ENCODE results near the gene DLST. TPM values are rescaled to one million over a fixed set of nuclear protein-coding genes. Genes with fewer than 3 reads are reported as not detected.
"Not testable (repeated sequence)": the region's sequence is repeated elsewhere in the genome, so short reads cannot be mapped to it uniquely, and the experiment has no call there.

Gene DLST
- total and polyA plus RNA-seq, 5 donors from 2014 or later: 8.1 to 122 (median 11.6) TPM

DNA sequence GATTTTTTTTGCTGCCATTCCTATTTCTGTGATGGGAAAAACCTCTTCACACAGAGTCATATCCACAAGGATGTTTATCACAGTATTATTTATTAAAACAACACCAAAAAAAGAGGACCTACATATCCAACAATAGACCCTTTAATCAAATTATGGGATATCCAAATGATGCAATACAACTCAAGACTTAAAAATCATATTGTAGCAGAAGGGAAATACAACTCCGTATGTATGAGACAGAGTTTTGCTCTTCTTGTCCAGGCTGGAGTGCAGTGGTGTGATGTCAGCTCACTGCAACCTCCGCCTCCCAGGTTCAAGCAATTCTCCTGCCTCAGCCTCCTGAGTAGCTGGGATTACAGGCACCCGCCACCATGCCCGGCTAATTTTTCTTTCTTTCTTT lies 51.2 kb downstream of the DLST start:
- H3K27ac ChIP-seq (ENCODE audit: insufficient read depth, low read length, poor library complexity, severe bottlenecking); H3K4me3 Mint-ChIP-seq; H3K9me3 Mint-ChIP-seq; ATAC-seq (ENCODE audit: low read depth in 2 of 2); H3K27me3 ChIP-seq (ENCODE audit: control insufficient read depth, insufficient read depth, low read length); H3K4me1 ChIP-seq (ENCODE audit: control insufficient read depth, insufficient read depth, low read length, poor library complexity, severe bottlenecking); H3K9me3 ChIP-seq (ENCODE audit: control insufficient read depth in 2 of 2, low read length in 2 of 2); H3K27ac Mint-ChIP-seq; H3K36me3 Mint-ChIP-seq; H3K36me3 ChIP-seq (ENCODE audit: control insufficient read depth, insufficient read depth, low read length); DNase-seq; H3K4me3 ChIP-seq (ENCODE audit: low read depth, low read length): not testable (repeated sequence)
- Mint-ChIP-seq H3K27me3 (peaks cover 14% of the 10 kb centered on the region), H3K4me1 (peaks cover 2 to 16% (median 8%) of the 10 kb centered on the region in 4 donors)

DNA sequence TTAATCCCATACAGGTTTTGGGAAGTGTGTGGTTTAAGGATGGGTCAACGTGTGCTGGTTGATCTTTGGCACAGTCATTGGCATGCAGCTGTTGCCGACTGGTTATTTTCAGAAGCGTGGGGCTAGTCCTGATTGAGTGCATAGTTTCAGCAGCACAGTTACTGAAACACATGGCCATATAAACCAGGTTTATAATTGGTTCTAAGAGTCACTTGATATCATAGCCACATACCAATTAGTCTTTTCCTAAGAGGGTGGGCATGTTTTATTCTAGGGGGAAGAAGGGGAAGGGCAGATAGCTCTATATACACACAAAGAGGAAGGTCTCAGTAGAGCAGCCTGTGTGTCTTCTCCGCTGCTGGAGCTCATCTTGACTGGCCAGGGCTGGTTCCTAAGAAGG lies 52.3 kb downstream of the DLST start:
- Histone ChIP-seq H3K4me3 (ENCODE audit: low read depth, low read length) (no peak overlapping the region), H3K27me3 (ENCODE audit: control insufficient read depth, insufficient read depth, low read length) (peaks cover 1% of the 10 kb centered on the region), H3K4me1 (ENCODE audit: control insufficient read depth, insufficient read depth, low read length, poor library complexity, severe bottlenecking) (no peaks in the 10 kb centered on the region), H3K36me3 (ENCODE audit: control insufficient read depth, insufficient read depth, low read length) (no peaks in the 10 kb centered on the region), H3K9me3 (ENCODE audit: control insufficient read depth in 2 of 2, low read length in 2 of 2) (no peaks in the 10 kb centered on the region), H3K27ac (ENCODE audit: insufficient read depth, low read length, poor library complexity, severe bottlenecking) (no peak overlapping the region)
- Mint-ChIP-seq H3K27me3 (peaks cover 14% of the 10 kb centered on the region), H3K4me3 (no peak overlapping the region), H3K36me3 (no peaks in the 10 kb centered on the region), H3K27ac (no peak overlapping the region), H3K4me1 (peaks cover 7 to 16% (median 13%) of the 10 kb centered on the region in 4 donors), H3K9me3 (peaks cover 0 to 4% (median 0%) of the 10 kb centered on the region in 7 donors)
- DNase-seq (no peak), ATAC-seq (ENCODE audit: low read depth in 2 of 2) (no peak)

DNA sequence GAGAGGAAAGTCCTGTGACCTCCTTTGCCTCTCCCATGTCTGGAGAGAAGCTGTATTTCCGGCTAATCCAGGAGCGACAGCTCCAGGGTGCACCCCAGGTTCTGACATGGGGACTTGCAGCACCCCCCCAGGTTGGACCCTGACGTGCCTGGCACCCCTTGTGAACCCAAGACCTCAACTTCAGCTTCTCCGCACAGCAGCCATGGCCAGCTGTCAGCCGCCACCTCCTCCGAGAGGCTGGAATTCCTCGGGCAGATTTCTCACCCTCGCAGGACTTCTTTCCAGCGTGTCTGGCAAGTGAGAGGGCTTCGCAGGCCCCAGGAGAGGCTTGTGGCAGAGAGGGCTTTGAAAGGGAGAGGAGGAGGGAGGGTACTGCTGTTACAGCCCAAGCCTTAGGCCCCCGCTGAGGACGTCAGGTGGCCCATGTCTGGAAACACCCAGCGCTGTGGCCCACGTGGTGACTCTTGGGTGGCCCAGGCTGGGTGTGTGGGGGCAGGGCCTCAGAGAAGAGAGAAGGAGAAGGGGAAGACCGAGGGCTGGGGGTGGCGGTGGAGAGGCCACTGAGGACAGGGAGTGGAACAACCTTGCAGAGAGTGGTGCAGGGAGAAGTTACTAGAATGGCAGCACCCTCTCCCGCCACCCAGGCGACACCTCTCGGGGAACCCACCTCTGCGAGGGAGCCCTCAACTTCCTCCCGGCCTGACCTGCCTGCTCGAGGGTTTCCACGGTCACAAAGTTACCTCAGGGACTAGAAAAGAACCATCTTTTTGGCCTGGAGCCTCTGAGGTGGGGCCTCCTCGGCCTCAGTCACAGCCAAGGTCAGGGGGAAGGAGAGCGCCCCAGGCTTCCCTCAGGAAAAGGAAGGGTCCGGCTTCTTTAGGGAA lies 53.0 kb downstream of the DLST start:
- Mint-ChIP-seq H3K27me3 (peaks cover 12% of the 10 kb centered on the region), H3K27ac (no peak overlapping the region), H3K4me1 (peaks cover 7 to 16% (median 14%) of the 10 kb centered on the region in 4 donors), H3K4me3 (no peak overlapping the region), H3K9me3 (peaks cover 0 to 4% (median 0%) of the 10 kb centered on the region in 7 donors), H3K36me3 (no peaks in the 10 kb centered on the region)
- H3K27ac ChIP-seq (ENCODE audit: insufficient read depth, low read length, poor library complexity, severe bottlenecking): no peak overlapping the region
- no peaks in the 10 kb centered on the region for H3K27me3 ChIP-seq (ENCODE audit: control insufficient read depth, insufficient read depth, low read length)
- no peaks in the 10 kb centered on the region for H3K9me3 ChIP-seq (ENCODE audit: control insufficient read depth in 2 of 2, low read length in 2 of 2)
- H3K4me1 ChIP-seq (ENCODE audit: control insufficient read depth, insufficient read depth, low read length, poor library complexity, severe bottlenecking): no peaks in the 10 kb centered on the region
- no peak overlapping the region for H3K4me3 ChIP-seq (ENCODE audit: low read depth, low read length)
- no peaks in the 10 kb centered on the region for H3K36me3 ChIP-seq (ENCODE audit: control insufficient read depth, insufficient read depth, low read length)
- DNase-seq (no peak), ATAC-seq (ENCODE audit: low read depth in 2 of 2) (no peak)

DNA sequence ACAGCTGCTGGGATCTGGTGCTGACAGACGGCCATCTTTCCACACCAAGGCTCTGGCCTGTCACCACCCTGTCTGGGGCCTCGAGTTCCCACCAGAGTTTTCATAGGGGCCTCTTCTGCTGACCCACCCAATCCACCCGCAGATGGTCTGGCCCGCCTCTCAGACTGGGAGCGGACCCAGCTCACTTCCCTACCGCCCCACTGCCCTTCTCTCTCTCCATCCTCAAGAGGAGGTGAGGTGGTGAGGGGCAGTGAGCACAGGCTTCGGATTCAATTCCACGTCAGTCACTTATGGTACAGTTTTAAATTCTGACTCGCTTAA lies 53.6 kb downstream of the DLST start:
- no peak for DNase-seq
- Histone ChIP-seq H3K36me3 (ENCODE audit: control insufficient read depth, insufficient read depth, low read length) (no peaks in the 10 kb centered on the region), H3K9me3 (ENCODE audit: control insufficient read depth in 2 of 2, low read length in 2 of 2) (no peaks in the 10 kb centered on the region), H3K4me3 (ENCODE audit: low read depth, low read length) (no peak overlapping the region), H3K27ac (ENCODE audit: insufficient read depth, low read length, poor library complexity, severe bottlenecking) (no peak overlapping the region), H3K4me1 (ENCODE audit: control insufficient read depth, insufficient read depth, low read length, poor library complexity, severe bottlenecking) (no peaks in the 10 kb centered on the region), H3K27me3 (ENCODE audit: control insufficient read depth, insufficient read depth, low read length) (no peaks in the 10 kb centered on the region)
- H3K9me3 Mint-ChIP-seq: peaks cover 0 to 4% (median 0%) of the 10 kb centered on the region in 7 donors
- H3K27ac Mint-ChIP-seq: no peak overlapping the region
- ATAC-seq (ENCODE audit: low read depth in 2 of 2): no peak
- peaks cover 10% of the 10 kb centered on the region for H3K27me3 Mint-ChIP-seq
- H3K4me3 Mint-ChIP-seq: no peak overlapping the region
- H3K4me1 Mint-ChIP-seq: peaks cover 7 to 21% (median 14%) of the 10 kb centered on the region in 4 donors
- no peaks in the 10 kb centered on the region for H3K36me3 Mint-ChIP-seq

DNA sequence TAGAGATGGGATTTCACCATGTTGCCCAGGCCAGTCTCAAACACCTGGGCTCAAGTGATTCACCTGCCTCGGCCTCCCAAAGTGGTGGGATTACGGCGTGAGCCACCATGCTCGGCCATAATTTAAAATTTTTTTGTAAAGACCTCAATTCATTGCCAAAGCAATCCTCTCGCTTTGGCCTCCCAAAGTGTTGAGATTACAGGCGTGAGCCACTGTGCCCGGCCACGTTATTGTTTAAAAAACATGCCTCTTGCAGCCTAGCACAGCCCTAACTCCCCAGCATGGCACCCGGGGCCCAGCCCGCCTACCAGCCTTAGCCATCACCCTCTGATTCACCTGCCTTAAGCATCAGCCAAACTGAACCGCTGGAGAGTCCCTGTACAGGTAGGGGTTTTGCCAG lies 54.4 kb downstream of the DLST start:
- no peaks in the 10 kb centered on the region for H3K27me3 ChIP-seq (ENCODE audit: control insufficient read depth, insufficient read depth, low read length)
- Mint-ChIP-seq H3K27ac (no peak overlapping the region), H3K4me1 (peaks cover 7 to 26% (median 14%) of the 10 kb centered on the region in 4 donors), H3K4me3 (no peak overlapping the region), H3K27me3 (peaks cover 10% of the 10 kb centered on the region), H3K9me3 (peaks cover 0 to 4% (median 0%) of the 10 kb centered on the region in 7 donors), H3K36me3 (no peaks in the 10 kb centered on the region)
- no peak overlapping the region for H3K4me3 ChIP-seq (ENCODE audit: low read depth, low read length)
- no peaks in the 10 kb centered on the region for H3K9me3 ChIP-seq (ENCODE audit: control insufficient read depth in 2 of 2, low read length in 2 of 2)
- no peak overlapping the region for H3K27ac ChIP-seq (ENCODE audit: insufficient read depth, low read length, poor library complexity, severe bottlenecking)
- no peak for ATAC-seq (ENCODE audit: low read depth in 2 of 2)
- DNase-seq: no peak
- H3K36me3 ChIP-seq (ENCODE audit: control insufficient read depth, insufficient read depth, low read length): no peaks in the 10 kb centered on the region
- H3K4me1 ChIP-seq (ENCODE audit: control insufficient read depth, insufficient read depth, low read length, poor library complexity, severe bottlenecking): peaks cover 3% of the 10 kb centered on the region

DNA sequence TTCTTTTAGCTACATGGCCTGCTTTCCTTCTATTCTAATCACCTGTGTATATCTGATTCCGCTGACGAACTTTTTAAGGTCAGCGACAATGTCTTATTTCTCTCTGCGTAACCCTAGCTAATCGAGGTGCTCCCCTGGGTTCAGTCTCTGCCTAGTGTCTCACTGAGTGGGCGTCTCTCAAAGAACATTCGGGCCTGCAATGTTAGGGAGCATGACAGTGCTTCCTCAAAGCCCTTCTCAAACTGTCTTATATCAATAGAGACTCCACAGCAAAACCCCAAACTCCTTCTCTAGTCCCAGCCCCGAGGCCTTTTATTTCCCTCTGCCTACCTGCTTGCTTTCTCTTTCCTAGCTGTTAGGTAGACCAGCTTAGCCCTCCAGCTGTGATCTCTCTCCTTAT lies 55.0 kb downstream of the DLST start:
- Histone ChIP-seq H3K9me3 (ENCODE audit: control insufficient read depth in 2 of 2, low read length in 2 of 2) (no peaks in the 10 kb centered on the region), H3K27ac (ENCODE audit: insufficient read depth, low read length, poor library complexity, severe bottlenecking) (no peak overlapping the region), H3K36me3 (ENCODE audit: control insufficient read depth, insufficient read depth, low read length) (no peaks in the 10 kb centered on the region), H3K4me1 (ENCODE audit: control insufficient read depth, insufficient read depth, low read length, poor library complexity, severe bottlenecking) (peaks cover 9% of the 10 kb centered on the region), H3K4me3 (ENCODE audit: low read depth, low read length) (no peak overlapping the region), H3K27me3 (ENCODE audit: control insufficient read depth, insufficient read depth, low read length) (no peaks in the 10 kb centered on the region)
- H3K4me3 Mint-ChIP-seq: no peak overlapping the region
- ATAC-seq (ENCODE audit: low read depth in 2 of 2) (no peak), DNase-seq (no peak)
- no peaks in the 10 kb centered on the region for H3K36me3 Mint-ChIP-seq
- H3K4me1 Mint-ChIP-seq: peaks cover 7 to 31% (median 19%) of the 10 kb centered on the region in 4 donors
- peaks cover 10% of the 10 kb centered on the region for H3K27me3 Mint-ChIP-seq
- peaks cover 0 to 4% (median 0%) of the 10 kb centered on the region in 7 donors for H3K9me3 Mint-ChIP-seq
- H3K27ac Mint-ChIP-seq: peak overlapping the region in 2 of 3 donors; percentile 27 to 36

DNA sequence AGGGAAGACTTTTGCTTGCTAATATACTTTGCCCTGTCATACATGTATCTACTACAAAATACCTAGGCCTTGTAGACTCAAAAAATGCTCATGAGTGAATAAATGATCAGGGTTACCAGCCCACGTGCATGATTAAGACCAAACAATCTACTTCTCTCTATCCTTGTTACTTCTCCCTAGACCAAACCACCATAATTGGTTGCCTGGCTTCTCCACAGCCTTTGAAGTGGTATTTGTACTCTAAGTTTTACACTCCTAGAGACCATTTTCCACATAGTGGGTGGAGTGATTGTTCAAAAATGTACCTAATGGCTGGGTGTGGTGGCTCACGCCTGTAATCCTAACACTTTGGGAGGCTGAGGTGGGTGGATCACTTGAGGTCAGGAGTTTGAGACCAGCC lies 55.5 kb downstream of the DLST start:
- Mint-ChIP-seq H3K4me1 (peaks cover 7 to 36% (median 20%) of the 10 kb centered on the region in 4 donors), H3K4me3 (no peak overlapping the region), H3K27ac (peak overlapping the region in 2 of 3 donors; percentile 27 to 36), H3K36me3 (no peaks in the 10 kb centered on the region), H3K27me3 (peaks cover 10% of the 10 kb centered on the region), H3K9me3 (peaks cover 0 to 4% (median 0%) of the 10 kb centered on the region in 7 donors)
- H3K27ac ChIP-seq (ENCODE audit: insufficient read depth, low read length, poor library complexity, severe bottlenecking): no peak overlapping the region
- no peaks in the 10 kb centered on the region for H3K36me3 ChIP-seq (ENCODE audit: control insufficient read depth, insufficient read depth, low read length)
- DNase-seq (no peak), ATAC-seq (ENCODE audit: low read depth in 2 of 2) (no peak)
- no peaks in the 10 kb centered on the region for H3K9me3 ChIP-seq (ENCODE audit: control insufficient read depth in 2 of 2, low read length in 2 of 2)
- no peak overlapping the region for H3K4me3 ChIP-seq (ENCODE audit: low read depth, low read length)
- H3K27me3 ChIP-seq (ENCODE audit: control insufficient read depth, insufficient read depth, low read length): no peaks in the 10 kb centered on the region
- H3K4me1 ChIP-seq (ENCODE audit: control insufficient read depth, insufficient read depth, low read length, poor library complexity, severe bottlenecking): peaks cover 14% of the 10 kb centered on the region

All from CD4-positive, CD25-positive, alpha-beta regulatory T cell (primary cell).